CD14-positive monocyte (primary cell): ENCODE measurements around the gene DRC7. TPM values are rescaled to one million over a fixed set of nuclear protein-coding genes. Genes with fewer than 3 reads are reported as not detected.

ENCODE experiments used
- DNase-seq, 3 donors: peaks; one replicate each; pipeline ENCODE4 v3.0.0-alpha.2; 2011 to 2022
- H2AFZ ChIP-seq: 2 replicates; pipeline ENCODE4 v1.6.0; 2012; ENCODE audit warnings: mild to moderate bottlenecking, low read depth, low read length, inconsistent platforms; ENCODE audit not compliant: insufficient read depth, poor library complexity, severe bottlenecking
- H3K27ac ChIP-seq, 2 donors: 1 replicate in 1 of 2; 2 replicates in 1 of 2; pipeline ENCODE4 v1.5.1; 2012 to 2013; ENCODE audit warnings: low read length in 2 of 2, control low read depth in 1 of 2, inconsistent platforms in 1 of 2, low read depth in 1 of 2, mild to moderate bottlenecking in 1 of 2
- H3K27me3 ChIP-seq, 2 donors: one replicate each; pipeline versions ENCODE4 v1.6.0 to v1.6.1; 2011 to 2013; ENCODE audit warnings: low read length in 2 of 2; ENCODE audit not compliant: control insufficient read depth in 2 of 2, insufficient read depth in 2 of 2
- H3K36me3 ChIP-seq, 2 donors: replicated peaks in 1 of 2; 1 replicate in 1 of 2; 2 replicates in 1 of 2; pipeline versions ENCODE4 v1.5.1 to v1.6.1; 2012 to 2013; ENCODE audit warnings: low read length in 2 of 2, control low read depth in 1 of 2, inconsistent platforms in 1 of 2, mild to moderate bottlenecking in 1 of 2; ENCODE audit not compliant: insufficient read depth in 2 of 2, control insufficient read depth in 1 of 2
- H3K4me1 ChIP-seq, 2 donors: 1 replicate in 1 of 2; 2 replicates in 1 of 2; pipeline versions ENCODE4 v1.5.1 to v1.6.1; 2012 to 2013; ENCODE audit warnings: low read length in 2 of 2, control low read depth in 1 of 2, inconsistent platforms in 1 of 2, mild to moderate bottlenecking in 1 of 2, moderate library complexity in 1 of 2; ENCODE audit not compliant: insufficient read depth in 2 of 2, control insufficient read depth in 1 of 2
- H3K4me2 ChIP-seq: replicated peaks from 2 replicates; pipeline ENCODE3; 2012; ENCODE audit warnings: low read length, moderate library complexity, mild to moderate bottlenecking; ENCODE audit not compliant: poor library complexity, severe bottlenecking; ENCODE audit errors: extremely low read depth
- H3K4me3 ChIP-seq, 3 experiments: fragments of 200-600 bp in 1 of 3; sonication (generic) in 1 of 3; replicated peaks in 1 of 3; 1 replicate in 2 of 3; 2 replicates in 1 of 3; pipeline ENCODE4 v1.5.1; 2011 to 2013; ENCODE audit warnings: low read length in 3 of 3, mild to moderate bottlenecking in 3 of 3, control low read depth in 2 of 3, low read depth in 2 of 3, inconsistent platforms in 1 of 3, moderate library complexity in 1 of 3
- H3K79me2 ChIP-seq: 2 replicates; pipeline ENCODE4 v1.6.0; 2012; ENCODE audit warnings: mild to moderate bottlenecking, control low read depth, inconsistent platforms, low read length, moderate library complexity; ENCODE audit not compliant: insufficient read depth
- H3K9ac ChIP-seq: 2 replicates; pipeline ENCODE4 v1.6.0; 2017; ENCODE audit warnings: low read length, mild to moderate bottlenecking; ENCODE audit not compliant: insufficient read depth, poor library complexity, severe bottlenecking
- H3K9me3 ChIP-seq, 2 donors: replicated peaks in 1 of 2; 1 replicate in 1 of 2; 2 replicates in 1 of 2; pipeline versions ENCODE4 v1.5.1 to v1.6.1; 2012 to 2013; ENCODE audit warnings: low read length in 2 of 2, control low read depth in 1 of 2; ENCODE audit not compliant: control insufficient read depth in 1 of 2, insufficient read depth in 1 of 2
- H4K20me1 ChIP-seq: 2 replicates; pipeline ENCODE4 v1.6.0; 2012; ENCODE audit warnings: mild to moderate bottlenecking, low read length, control low read depth, moderate library complexity; ENCODE audit not compliant: insufficient read depth
- H3K27ac Mint-ChIP-seq, 7 donors: one replicate each; pipeline ENCODE4 v1.8.0; 2020; ENCODE audit warnings: mild to moderate bottlenecking in 7 of 7, mixed read lengths in 7 of 7, moderate library complexity in 6 of 7, inconsistent platforms in 2 of 7
- H3K27me3 Mint-ChIP-seq, 3 donors: one replicate each; pipeline ENCODE4 v1.8.0; 2021 to 2022; ENCODE audit warnings: low read depth in 3 of 3, mild to moderate bottlenecking in 3 of 3, mixed read lengths in 3 of 3, moderate library complexity in 3 of 3, inconsistent platforms in 1 of 3
- H3K36me3 Mint-ChIP-seq, 2 donors: one replicate each; pipeline ENCODE4 v1.8.0; 2020; ENCODE audit warnings: mixed read lengths in 2 of 2, inconsistent platforms in 1 of 2, mild to moderate bottlenecking in 1 of 2
- H3K4me1 Mint-ChIP-seq: one replicate; pipeline ENCODE4 v1.8.0; 2020; ENCODE audit warnings: mild to moderate bottlenecking, mixed read lengths
- H3K4me3 Mint-ChIP-seq, 2 donors: one replicate each; pipeline ENCODE4 v1.8.0; 2020; ENCODE audit warnings: mild to moderate bottlenecking in 2 of 2, mixed read lengths in 2 of 2, moderate library complexity in 1 of 2
- H3K9me3 Mint-ChIP-seq, 7 donors: one replicate each; pipeline ENCODE4 v1.8.0; 2020 to 2022; ENCODE audit warnings: mixed read lengths in 7 of 7, mild to moderate bottlenecking in 6 of 7, moderate library complexity in 6 of 7, inconsistent platforms in 2 of 7
- WGBS: methylation state at CpG from one replicate; pipeline ENCODE4 v1.1.5; 2013; ENCODE audit warnings: missing lambda C conversion rate; ENCODE audit not compliant: insufficient coverage; 5-methylcytosine and 5-hydroxymethylcytosine counted together
- intact Hi-C, 2 donors: fragments of 100-400 bp; cut with micrococcal nuclease; formaldehyde crosslinking; loops; one replicate each; pipeline versions ENCODE4 v1.15.0 to v1.15.1; 2023
- polyA plus RNA-seq, 3 donors: library from polyadenylated mRNA; depleted of rRNA in 1 of 3; unstranded in 2 of 3; stranded (reverse) in 1 of 3; fragments of 300-500 nt in 2 of 3; fragments of >200 nt in 1 of 3; fragmentation: Illumina TruSeq in 2 of 3; gene quantifications; 1 replicate in 2 of 3; 2 replicates in 1 of 3; pipeline ENCODE4 v1.2.3, GENCODE V29; 2012 to 2021
- TF ChIP-seq, protein P1 (sequence below): fragments of 200-600 bp; IDR thresholded peaks from one replicate; pipeline ENCODE4 v1.8.0; 2022; ENCODE audit warnings: antibody characterized with exemption, mild to moderate bottlenecking

Gene DRC7
- polyA plus RNA-seq, 3 donors, result 0.11 to 0.41 TPM; not detected in 1

DNA sequence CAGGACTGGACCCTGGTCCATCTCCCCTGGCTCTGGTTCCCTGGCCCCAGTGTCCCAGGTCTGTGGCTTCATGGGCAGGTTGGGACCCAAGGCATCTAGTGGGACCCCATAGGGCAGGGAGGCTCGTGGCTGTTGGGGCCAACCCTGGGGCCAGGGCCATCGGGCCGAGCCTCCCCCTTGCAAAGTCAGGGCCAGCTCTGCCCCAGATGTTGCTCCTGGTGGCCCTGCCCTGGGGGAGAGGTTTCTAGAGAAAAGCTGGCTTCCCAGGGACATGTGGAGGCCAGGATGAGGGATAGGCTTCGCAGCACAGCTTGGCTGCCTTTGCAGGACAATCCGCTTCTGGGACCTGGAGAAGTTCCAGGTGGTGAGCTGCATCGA, 57.6 kb downstream of the DRC7 start:
- H3K79me2 ChIP-seq, result no peaks in the 10 kb centered on the region
- no peaks in the 10 kb centered on the region for H3K4me1 ChIP-seq
- no peak overlapping the region for H3K27ac Mint-ChIP-seq
- no peak overlapping the region for H3K4me3 ChIP-seq
- no peak overlapping the region for H3K4me3 Mint-ChIP-seq
- H2AFZ ChIP-seq, result no peak overlapping the region
- peaks cover 36 to 63% of the 10 kb centered on the region in 2 donors for H3K36me3 Mint-ChIP-seq
- intact Hi-C loops, result no loop called here
- H3K4me1 Mint-ChIP-seq, result no peaks in the 10 kb centered on the region
- TF ChIP-seq, protein P1, sequence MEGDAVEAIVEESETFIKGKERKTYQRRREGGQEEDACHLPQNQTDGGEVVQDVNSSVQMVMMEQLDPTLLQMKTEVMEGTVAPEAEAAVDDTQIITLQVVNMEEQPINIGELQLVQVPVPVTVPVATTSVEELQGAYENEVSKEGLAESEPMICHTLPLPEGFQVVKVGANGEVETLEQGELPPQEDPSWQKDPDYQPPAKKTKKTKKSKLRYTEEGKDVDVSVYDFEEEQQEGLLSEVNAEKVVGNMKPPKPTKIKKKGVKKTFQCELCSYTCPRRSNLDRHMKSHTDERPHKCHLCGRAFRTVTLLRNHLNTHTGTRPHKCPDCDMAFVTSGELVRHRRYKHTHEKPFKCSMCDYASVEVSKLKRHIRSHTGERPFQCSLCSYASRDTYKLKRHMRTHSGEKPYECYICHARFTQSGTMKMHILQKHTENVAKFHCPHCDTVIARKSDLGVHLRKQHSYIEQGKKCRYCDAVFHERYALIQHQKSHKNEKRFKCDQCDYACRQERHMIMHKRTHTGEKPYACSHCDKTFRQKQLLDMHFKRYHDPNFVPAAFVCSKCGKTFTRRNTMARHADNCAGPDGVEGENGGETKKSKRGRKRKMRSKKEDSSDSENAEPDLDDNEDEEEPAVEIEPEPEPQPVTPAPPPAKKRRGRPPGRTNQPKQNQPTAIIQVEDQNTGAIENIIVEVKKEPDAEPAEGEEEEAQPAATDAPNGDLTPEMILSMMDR, result no peak
- no peaks in the 10 kb centered on the region for H3K27me3 ChIP-seq
- H3K36me3 ChIP-seq, result peaks cover 42 to 63% of the 10 kb centered on the region in 2 donors
- WGBS, result 95% methylated on average over 6 of the region's 6 CpGs
- no peaks in the 10 kb centered on the region for H4K20me1 ChIP-seq
- no peaks in the 10 kb centered on the region for H3K9me3 ChIP-seq
- no peak overlapping the region for H3K9ac ChIP-seq
- no peaks in the 10 kb centered on the region for H3K9me3 Mint-ChIP-seq
- no peak overlapping the region for H3K4me2 ChIP-seq
- no peak for DNase-seq
- no peak overlapping the region for H3K27ac ChIP-seq
- no peaks in the 10 kb centered on the region for H3K27me3 Mint-ChIP-seq

DNA sequence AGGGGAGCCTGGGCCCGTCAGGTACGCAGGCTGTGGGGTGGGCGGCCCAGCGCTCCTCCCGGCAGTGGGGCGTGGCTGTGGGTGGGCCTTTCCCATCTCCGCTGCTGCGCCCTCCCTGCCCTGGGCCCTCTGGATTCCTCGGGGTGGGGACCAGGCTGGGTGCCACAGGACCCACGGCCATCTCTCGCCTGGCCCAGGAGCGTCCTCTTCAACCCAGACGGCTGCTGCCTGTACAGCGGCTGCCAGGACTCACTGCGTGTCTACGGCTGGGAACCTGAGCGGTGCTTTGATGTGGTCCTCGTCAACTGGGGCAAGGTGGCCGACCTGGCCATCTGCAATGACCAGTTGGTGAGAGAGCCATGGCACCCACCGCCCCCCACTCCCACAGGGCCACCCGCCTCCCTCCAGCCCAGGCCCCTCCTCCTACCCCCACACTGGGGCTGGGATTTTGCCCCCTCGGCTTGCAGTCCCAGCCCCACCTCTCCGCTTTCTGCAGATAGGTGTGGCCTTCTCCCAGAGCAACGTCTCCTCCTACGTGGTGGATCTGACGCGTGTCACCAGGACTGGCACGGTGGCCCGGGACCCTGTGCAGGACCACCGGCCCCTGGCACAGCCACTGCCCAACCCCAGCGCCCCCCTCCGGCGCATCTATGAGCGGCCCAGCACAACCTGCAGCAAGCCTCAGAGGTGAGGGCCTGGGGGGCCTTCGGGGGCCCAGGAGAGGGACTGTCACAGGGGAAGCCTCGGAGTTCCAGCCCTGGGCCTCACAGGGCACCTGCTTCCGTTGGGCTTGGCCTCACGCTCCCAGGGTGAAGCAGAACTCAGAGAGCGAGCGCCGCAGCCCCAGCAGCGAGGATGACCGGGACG, 58.2 kb downstream of the DRC7 start:
- intact Hi-C loops, result no loop called here
- no peak overlapping the region for H2AFZ ChIP-seq
- no peak overlapping the region for H3K27ac ChIP-seq
- H3K4me2 ChIP-seq, result no peak overlapping the region
- Mint-ChIP-seq H3K27me3 (no peaks in the 10 kb centered on the region), H3K4me3 (no peak overlapping the region), H3K36me3 (peaks cover 33 to 57% of the 10 kb centered on the region in 2 donors), H3K4me1 (no peaks in the 10 kb centered on the region), H3K9me3 (no peaks in the 10 kb centered on the region), H3K27ac (no peak overlapping the region)
- no peaks in the 10 kb centered on the region for H3K27me3 ChIP-seq
- no peak overlapping the region for H3K9ac ChIP-seq
- peaks cover 42 to 57% of the 10 kb centered on the region in 2 donors for H3K36me3 ChIP-seq
- no peaks in the 10 kb centered on the region for H3K79me2 ChIP-seq
- H3K4me3 ChIP-seq, result no peak overlapping the region
- no peak for DNase-seq
- WGBS, result 99% methylated on average over 40 of the region's 44 CpGs
- no peaks in the 10 kb centered on the region for H3K9me3 ChIP-seq
- H3K4me1 ChIP-seq, result no peaks in the 10 kb centered on the region
- no peaks in the 10 kb centered on the region for H4K20me1 ChIP-seq
- TF ChIP-seq, protein P1, result no peak
